Measurements from ENCODE around the gene THADA. TPM values are rescaled to one million over a fixed set of nuclear protein-coding genes. Genes with fewer than 3 reads are reported as not detected.

The THADA gene
- total RNA-seq, 1 donor from 2014 or later, result 32.6 TPM

DNA sequence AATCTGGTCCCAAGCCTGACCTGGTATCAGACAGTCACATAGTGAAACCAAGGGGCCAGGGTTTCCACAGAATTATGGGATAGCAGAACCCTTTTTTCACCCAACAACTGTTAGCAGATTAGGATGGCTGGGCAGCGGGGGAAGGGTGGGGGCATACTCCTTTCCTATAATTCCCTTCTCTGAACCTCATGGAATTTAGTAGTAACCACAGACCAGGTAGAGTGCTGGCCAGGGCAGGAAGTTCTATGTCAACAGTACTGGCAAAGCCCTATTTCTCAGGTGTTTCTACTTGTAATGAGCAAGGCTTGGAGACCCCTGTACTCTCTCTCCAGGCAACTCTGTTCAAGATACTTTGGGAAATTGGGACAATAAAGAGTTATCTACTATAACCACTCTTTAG, 174.6 kb downstream of the THADA start:
- DNase-seq (ENCODE audit: low spot score in 2 of 2) (no peak), FAIRE-seq (no peak)

DNA sequence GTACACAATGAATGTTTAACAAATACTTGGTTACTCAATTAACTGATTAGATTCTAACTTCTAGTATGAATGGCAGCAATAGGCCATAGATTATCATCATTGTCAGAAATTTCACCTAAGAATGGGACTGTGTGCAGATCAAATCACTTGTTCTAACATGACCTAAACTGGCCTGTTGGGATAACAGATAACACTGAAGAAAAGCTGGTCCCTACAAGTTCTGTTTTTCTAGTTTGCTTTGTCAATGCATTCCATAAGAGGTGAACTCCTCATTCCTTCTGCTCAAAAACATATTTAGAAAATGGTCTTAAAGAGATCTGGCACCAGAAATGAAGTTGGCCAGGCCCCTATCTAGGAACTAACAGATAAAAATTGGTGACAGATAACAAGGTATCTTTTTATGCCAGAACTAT, 175.4 kb downstream of the THADA start:
- FAIRE-seq, result no peak
- DNase-seq (ENCODE audit: low spot score in 2 of 2), result no peak

DNA sequence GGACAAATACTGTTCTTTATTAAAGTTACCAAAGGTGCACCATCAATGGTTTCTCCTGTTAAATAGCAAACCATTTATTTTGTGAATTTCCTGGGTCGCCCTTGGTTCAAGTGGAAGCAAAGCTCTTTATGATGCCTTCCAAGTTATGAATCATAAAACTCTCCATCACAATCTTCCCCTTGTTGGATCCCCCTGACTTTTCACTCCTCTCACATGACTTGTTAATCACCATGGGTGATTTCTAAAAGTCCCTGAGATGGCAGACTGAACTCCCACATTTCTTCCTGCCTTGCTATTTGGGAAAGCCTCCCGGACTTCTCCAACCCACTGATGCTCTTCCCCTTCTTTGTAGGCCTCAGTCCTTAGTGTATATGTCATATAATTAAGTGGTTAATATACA, 176.0 kb downstream of the THADA start:
- no peak for FAIRE-seq
- no peak for DNase-seq (ENCODE audit: low spot score in 2 of 2)

DNA sequence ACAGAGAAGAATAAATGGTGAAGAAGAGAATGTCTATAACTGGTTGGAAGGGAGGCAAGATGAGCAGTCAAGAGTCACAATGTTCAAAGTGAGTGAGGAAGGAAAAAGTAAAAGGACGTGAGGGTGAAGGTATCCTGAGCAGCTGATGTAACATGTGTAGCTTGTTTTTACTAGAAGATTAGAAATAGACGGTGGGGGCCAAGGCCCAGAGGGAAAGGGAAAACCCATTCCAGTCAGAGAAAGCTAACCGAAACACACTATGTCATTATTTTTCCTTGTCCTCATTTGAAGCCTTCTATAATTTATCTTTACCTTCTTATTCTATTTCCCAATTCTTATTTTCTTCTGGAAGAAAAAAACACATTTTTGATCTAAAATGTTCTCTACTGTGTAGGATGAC, 176.6 kb downstream of the THADA start:
- FAIRE-seq (no peak), DNase-seq (ENCODE audit: low spot score in 2 of 2) (no peak)

DNA sequence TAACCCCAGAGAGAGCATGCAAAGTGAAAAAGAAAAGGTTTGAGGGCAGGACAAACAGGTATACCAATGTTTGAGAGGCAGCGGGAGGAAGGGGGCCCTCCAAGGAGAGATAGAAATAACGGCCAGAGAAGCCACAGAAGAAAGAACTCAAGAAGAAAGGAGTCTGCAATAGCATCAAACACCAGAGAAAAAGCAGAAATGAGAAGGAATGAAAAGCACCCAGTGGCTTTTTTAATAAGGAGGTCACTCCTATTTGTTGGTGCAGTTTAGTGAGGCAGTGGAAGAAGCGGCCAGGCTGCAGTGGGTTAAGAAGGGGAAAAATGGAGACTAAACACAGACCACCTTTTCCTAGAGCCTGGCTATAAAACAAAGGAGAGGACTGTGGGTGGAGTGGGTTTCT, 177.2 kb downstream of the THADA start:
- no peak for DNase-seq (ENCODE audit: low spot score in 2 of 2)
- FAIRE-seq, result no peak

DNA sequence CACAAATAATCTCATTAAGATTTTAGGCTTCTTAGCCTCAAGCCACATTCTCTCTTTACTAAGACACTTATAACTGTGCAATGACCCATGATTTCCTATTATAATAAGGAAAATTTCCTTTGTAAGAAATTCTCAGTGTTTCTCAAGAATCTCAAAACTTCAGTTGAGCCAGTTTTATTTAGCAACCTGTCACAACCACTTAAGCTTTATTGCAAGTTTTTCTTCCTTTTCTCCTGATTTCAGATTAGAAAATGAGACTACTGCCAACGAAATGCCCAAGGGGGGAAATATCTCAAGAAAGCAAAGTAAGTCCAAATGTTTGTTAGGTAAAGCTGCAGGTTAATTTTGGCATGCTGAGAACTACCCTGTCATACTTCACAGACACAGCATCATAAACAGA, 178.5 kb downstream of the THADA start:
- FAIRE-seq (no peak), DNase-seq (ENCODE audit: low spot score in 2 of 2) (no peak)

DNA sequence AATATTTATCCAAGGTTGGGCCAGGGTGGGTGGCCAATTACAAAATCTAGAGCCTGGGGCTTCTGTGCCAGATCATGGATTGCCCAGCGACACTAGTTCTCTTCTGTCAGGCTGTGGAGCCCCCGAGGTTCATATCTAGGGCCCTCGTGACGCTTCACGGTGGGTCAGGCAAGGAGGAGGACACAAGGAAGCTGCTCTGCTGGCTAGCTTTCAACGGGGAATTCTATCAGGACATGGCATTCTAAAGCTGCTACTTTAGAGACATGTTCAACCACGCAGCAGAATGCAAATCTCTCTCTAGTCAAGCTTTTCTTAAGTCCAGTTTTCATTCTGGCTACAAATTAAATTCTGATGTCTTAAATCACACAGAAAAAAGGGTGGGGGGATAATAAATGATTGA, 180.2 kb downstream of the THADA start:
- FAIRE-seq (no peak), DNase-seq (ENCODE audit: low spot score in 2 of 2) (no peak)

DNA sequence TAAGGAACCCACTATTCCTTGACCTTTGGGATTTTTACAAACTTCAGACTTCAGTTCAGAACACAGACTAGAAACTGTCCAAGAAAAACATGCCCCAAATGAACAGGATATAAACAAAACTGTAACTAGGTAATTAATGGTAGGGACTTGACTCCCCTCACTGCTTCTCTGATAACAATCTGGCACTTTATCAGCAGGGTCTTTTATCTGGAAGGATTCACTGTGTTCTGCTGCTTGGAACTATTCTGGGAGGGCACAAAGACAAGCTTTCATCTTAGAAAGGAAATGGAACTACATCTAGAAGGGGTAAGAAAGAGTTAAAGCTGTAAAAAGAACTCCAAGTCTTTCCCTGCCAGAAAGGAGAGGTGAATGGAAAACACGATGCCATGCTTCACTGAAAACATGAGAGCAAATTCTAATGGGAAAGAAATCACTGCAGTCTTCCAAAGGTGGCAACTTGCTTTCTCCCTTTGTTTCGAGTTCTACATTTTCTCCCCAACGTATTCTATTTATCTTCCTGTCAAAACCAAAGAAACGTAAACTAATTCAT, 181.2 kb downstream of the THADA start:
- no peak for FAIRE-seq
- no peak for DNase-seq (ENCODE audit: low spot score in 2 of 2)

DNA sequence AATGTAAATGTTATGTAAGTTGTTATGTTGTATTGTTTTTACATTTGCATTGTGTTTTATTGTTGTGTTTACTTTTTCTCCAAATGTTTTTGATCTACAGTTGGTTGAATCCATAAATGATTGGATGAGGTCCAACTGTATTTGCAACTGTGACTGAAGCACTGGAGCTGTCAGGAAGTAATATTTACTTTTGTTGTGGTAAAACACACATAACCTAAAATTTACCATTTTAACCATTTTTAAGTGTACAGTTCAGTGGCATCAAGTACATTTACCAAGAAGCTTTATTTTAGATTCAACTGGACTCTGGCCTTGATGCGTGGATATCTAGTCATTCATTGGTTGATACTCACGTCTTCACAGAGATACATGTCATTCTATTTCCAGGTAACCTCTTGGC, 181.8 kb downstream of the THADA start:
- no peak for FAIRE-seq
- DNase-seq (ENCODE audit: low spot score in 2 of 2), result no peak

DNA sequence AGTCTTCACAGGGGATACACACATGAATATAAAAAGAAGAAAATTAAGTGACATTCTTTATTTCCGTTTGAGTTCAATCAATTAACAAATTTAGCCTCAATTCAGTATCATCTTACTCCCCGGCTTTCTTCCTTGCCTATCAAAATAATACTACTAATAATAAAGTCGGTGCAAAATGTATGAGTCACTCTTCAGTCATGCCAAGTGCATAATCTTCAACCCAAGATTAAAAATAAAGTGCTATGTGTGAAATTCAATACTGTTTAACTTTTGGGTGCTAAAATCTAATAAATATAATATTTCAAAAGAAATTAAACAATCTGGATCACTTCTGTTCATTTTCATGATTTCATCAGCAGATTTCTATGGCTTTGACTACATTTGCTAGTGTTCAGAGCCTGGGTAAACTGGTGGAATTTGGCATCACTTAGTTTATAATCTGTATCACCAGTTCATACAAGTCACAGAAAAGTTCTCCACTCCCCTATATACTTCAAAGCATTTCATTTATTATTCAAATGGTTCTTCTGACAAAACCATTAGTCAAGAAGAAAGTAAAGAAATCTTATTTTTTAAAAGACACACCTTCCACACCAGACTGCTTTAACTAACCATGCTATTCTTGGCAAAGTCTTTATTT, 183.6 kb downstream of the THADA start:
- FAIRE-seq, result no peak
- DNase-seq (ENCODE audit: low spot score in 2 of 2), result no peak

DNA sequence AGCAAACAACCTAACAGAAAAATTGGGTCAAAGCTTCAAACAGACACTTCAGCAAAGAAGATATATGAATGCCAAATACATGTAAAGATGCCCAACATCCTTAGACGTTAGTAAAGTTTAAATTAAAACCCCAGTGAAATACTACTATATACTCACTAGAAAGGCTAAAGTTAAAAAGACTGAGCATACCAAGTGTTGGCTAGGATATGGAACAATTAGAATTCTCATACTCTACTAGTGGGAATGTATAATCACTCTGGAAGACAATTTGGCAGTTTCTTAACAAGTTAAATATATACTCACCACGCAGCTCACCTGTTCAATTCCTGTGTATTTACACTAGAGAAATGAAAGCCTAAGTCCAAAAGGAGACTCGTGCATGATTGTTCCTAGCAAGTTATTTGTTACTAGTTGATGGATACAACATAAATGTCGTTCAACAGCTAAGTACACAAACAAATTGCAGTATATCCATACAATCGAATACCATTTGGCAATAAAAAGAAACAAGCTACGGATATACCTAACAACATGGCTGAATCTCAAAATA, 185.7 kb downstream of the THADA start:
- FAIRE-seq (no peak), DNase-seq (ENCODE audit: low spot score in 2 of 2) (no peak)

DNA sequence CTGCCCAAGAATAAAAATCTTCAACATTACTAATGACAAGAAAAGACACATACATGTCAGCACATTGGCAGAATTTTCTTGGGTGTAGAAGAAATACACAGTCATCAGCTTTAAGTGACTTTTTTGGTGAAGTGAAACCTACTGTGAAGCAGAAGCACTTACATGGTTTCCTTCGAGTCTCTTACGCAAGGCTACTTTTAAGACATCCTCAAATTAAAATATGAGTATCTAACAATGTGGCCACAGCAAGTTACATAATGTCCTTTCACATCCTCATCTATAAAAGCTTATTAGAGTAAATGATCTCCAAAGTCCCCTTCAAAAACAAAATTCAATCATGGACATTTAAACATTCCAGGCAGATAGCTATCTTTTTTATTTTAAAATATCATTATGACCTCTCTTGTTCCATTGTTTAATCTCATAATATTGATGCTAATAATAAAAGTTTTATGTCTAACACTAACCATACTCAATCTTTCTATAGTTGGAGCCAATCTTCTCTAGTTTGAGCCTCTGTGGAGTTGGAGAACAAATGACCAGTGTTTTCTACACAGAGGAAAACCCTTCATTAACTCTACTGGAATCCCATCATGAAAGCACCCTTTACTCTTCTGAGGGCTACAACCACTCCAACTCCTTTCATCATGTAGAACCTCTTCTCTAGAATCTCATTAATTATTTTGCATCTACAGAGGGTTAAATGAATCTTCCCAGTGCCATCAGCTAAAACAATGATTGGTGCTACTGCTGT, 187.3 kb downstream of the THADA start:
- no peak for DNase-seq (ENCODE audit: low spot score in 2 of 2)
- no peak for FAIRE-seq

DNA sequence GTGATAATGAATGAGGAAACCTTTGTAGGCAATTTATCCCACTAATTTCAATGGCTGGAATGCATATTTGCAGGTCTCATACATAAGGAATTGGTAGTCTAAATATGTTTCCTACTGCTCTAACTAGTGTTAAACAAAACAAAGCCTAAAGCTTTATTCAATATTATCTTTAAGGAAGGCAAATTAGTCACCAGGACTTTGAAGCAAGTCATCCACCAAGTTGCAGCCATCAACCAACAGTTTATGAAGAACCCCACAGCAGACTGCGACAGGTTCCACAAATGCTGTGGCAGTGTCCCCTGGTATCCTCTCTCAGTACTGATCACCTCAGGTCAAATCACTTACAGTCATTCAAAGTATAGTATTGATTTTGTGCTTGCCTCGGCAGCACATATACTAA, 187.9 kb downstream of the THADA start:
- FAIRE-seq (no peak), DNase-seq (ENCODE audit: low spot score in 2 of 2) (no peak)

DNA sequence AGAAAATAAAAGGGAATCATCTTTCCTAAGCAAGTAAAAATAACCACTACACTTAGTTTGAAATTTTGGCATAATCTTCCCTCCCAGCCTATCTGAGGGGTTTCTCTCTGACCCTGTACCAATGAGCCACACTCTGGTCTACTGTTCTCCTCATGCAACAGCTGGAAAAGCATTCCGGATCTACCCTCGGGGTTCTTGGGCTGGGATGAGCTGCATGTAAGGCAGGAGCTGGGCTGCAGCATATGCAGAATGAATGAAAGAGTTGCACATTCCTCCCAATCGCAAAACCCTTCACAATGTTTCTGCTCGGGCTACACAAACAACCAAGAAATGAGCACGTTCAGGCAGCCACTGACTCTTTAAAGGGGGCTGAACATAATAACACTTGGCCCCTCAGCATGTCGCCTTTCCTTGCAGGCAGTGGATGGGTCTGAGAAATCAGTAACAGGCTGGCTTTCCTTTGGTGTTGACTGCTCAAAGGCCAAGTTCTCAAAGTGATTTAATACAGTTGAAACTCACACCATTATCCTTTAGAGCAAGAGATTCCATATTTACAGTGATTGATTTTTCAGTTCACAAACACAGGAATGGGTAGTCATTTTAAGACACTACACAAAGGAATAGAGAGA, 189.1 kb downstream of the THADA start:
- no peak for DNase-seq (ENCODE audit: low spot score in 2 of 2)
- FAIRE-seq, result no peak

DNA sequence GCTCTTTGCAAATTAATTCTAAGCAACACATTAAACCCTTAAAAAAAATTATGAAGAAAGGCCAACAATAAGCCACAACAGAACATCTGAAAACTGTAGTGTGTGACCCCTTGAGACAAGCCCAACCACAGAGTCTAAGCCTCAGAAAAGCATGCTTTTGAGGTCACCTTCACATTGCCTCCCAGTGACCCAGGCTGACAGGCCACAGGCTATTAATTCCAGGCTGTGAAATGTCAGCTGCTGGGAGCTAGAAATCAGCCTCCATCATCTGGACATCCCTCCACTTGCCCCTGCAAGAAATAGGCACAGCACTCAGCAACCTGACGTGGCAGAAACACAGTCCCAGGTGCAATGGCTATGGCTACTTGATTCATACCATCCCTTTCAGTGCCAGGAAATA, 190.0 kb downstream of the THADA start:
- DNase-seq (ENCODE audit: low spot score in 2 of 2) (no peak), FAIRE-seq (no peak)

DNA sequence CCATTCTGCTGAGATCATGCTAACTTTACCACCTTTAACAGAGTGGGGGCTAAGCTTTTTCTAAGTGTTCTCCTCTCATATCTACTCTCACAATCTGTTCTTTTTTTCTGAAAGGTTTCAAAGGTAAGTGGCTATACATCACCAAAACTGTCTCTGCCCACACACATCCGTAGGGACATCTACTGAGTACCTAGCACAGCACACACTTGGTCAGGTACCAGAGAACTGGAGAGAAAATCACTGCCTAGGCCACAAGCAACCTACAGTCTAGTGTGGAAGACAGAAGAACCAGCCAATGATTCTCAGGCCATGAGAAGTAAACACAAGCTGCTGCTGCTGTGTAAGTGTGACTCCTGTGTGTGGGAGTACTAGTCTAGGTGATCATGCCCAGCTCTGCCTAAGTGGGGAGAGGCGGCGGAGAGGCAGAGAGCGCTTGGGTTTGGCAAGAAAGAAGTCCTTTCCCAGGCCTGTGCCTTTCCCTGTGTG, 193.3 kb downstream of the THADA start:
- no peak for FAIRE-seq
- DNase-seq (ENCODE audit: low spot score in 2 of 2), result no peak

DNA sequence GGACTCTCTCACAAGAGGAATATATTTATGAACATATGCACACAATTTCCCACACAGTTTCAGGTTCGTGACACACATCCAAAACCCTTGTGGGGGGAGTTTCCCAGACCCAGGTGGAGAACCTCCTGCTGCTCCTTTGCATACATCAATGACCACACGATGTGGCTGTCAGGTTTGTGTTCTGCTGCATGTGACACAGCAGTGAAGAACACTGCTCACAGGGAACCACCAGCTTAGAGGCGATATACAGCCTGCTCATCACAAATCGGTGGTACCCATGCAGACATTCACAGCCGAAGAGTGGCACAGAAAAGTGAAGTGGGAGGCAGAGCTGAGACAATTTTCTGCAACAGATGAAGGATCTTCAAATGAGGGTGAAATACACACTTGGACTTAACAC, 193.8 kb downstream of the THADA start:
- DNase-seq (ENCODE audit: low spot score in 2 of 2) (no peak), FAIRE-seq (no peak)

DNA sequence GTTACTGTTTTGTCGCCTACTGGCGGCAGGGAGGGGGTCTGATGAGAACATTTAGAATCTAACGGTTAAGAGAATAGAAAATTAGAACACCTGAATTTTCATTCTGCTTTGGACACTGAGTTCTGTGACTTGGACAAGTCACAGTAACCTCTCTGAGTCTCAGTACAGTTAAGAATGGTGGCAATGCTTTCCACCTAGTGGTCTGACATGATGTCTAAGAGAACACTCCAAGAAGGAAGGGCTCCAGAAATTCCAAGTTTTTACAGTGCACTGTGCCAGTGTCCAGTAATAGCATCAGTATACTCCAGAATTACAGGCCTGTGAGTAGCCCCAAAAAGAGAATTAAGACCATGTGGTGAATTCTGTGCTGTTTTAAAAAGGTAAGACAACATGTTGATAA, 195.3 kb downstream of the THADA start:
- no peak for FAIRE-seq
- no peak for DNase-seq (ENCODE audit: low spot score in 2 of 2)

DNA sequence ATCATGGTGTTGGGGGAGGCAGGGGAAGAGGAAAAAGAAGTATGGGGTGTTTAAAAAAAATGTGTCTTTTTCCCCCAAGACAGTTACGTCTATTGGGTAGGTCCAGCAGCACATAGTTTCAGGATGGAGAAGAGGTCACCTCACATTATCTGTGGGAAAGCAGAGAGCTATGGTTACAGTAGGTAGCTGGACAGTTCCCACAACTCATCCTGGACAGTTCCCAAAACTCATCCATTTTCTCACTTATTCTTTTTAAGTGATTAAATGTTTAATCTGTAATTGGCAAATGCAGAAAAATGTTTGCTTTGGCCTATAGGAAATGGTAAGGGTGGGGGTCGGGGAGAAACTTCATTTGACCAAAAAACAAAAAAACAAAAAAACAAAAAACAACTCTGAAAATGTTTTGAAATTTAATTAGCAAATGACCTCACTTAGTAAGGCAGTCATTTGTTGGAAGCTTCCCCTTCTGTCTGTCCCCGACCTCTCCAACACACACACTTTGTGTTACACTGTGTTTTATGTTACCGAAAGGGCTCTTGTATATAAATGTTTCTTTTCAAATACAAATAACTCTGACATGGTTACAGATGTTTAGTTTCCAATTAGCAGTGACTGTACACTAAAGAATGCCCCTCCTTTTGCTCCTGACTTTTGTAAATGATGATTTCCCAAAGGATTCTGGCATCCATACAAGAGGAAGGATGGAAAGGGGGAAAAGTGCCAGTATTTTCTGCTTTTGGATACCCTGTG, 196.1 kb downstream of the THADA start:
- FAIRE-seq (no peak), DNase-seq (ENCODE audit: low spot score in 2 of 2) (no peak)

DNA sequence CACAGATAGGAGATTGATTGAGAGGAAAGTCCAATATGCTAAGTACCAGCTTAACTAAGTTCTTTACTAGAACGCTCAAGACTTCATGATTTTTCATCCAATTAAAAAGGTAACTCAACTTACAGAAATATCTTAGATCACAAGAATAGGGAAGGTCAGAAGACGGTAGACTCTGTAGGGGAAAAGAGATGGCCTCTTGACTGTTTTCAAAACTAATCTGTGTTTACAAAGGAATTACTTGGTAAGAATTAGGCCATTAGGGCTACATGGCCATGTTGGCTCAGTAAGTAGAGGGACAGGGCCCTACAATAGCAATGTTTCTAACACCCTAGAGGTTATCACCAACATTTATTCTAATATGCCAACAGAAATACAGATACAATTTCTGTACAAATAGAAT, 196.7 kb downstream of the THADA start:
- no peak for FAIRE-seq
- no peak for DNase-seq (ENCODE audit: low spot score in 2 of 2)

DNA sequence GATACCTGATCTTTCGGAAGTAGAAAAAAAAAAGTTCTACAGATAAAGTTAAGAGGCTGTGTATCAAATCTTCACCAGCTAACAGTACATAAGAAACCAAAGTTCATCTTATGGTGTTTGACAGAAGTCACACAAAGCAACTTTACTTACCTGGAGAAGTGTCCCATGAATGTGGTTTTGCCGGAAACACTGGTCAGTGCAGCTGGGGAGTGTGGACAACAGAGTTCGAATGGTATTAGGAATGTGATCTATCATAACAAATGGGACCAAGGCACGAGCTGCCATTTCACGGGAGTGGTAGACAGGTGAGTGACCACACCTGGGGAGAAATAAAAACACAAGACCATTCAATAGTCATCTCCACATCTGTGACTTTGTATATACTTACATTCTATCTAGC, 198.0 kb downstream of the THADA start:
- DNase-seq (ENCODE audit: low spot score in 2 of 2) (no peak), FAIRE-seq (no peak)
